Epithelial cell of proximal tubule (primary cell): ENCODE measurements around the gene WDR45B. TPM values are rescaled to one million over a fixed set of nuclear protein-coding genes. Genes with fewer than 3 reads are reported as not detected.

ENCODE experiments used
- DNase-seq: peaks from one replicate; pipeline ENCODE4 v3.0.0-alpha.2; 2011; ENCODE audit warnings: low read depth
- H3K4me3 ChIP-seq: 2 replicates; pipeline ENCODE4 v1.5.1; 2011; ENCODE audit warnings: low read depth, mild to moderate bottlenecking, low read length
- total RNA-seq: library from RNA; depleted of rRNA; stranded (reverse); fragments of >200 nt; gene quantifications from 2 replicates; pipeline ENCODE4 v1.2.3, GENCODE V29; 2015
- TF ChIP-seq, protein P1 (sequence below): conservative IDR thresholded peaks from 2 replicates; pipeline ENCODE4 v1.5.1; 2012; ENCODE audit warnings: low read depth, mild to moderate bottlenecking, low read length

Gene WDR45B
- total RNA-seq, 1 donor from 2014 or later: 81.3 TPM

DNA sequence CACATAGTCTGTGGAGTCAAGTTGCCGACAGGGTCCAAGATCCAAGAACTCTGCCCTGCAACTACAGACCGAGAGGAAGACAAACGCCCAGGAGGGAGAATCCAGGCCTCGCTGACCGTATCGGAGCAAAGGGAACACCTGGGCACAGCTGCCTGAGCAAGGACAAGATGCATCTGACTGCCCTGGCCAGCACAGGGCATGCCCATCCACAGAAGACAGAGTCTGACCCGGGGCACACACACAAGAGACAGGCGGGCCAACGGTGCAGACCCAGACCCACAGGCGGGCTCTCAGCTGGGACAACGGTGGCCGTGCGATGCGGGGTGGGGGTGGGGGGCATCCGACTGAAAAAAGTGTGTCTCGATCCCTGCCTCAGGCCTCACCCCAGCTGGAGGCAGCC lies 44.0 kb upstream of the WDR45B start:
- no peak overlapping the region for H3K4me3 ChIP-seq
- TF ChIP-seq, protein P1, sequence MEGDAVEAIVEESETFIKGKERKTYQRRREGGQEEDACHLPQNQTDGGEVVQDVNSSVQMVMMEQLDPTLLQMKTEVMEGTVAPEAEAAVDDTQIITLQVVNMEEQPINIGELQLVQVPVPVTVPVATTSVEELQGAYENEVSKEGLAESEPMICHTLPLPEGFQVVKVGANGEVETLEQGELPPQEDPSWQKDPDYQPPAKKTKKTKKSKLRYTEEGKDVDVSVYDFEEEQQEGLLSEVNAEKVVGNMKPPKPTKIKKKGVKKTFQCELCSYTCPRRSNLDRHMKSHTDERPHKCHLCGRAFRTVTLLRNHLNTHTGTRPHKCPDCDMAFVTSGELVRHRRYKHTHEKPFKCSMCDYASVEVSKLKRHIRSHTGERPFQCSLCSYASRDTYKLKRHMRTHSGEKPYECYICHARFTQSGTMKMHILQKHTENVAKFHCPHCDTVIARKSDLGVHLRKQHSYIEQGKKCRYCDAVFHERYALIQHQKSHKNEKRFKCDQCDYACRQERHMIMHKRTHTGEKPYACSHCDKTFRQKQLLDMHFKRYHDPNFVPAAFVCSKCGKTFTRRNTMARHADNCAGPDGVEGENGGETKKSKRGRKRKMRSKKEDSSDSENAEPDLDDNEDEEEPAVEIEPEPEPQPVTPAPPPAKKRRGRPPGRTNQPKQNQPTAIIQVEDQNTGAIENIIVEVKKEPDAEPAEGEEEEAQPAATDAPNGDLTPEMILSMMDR: no peak
- DNase-seq: no peak

DNA sequence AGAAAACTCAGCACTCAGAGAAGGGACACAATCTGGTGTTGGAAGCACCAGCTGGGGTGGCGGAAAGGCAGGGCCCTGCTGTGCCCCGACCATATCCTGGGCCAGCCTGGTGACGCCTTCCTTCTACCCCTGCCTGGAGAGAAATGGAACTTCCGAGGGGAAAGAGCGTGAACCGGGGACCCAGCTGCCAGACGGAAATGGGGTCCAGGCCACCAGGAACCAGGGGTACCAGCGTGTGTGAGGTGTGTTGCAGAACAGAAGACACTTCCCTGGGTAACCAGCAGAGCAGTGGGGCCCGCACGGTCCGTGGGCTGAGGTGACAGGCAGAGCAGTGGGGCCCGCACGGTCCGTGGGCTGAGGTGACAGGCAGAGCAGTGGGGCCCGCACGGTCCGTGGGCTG lies 43.5 kb upstream of the WDR45B start:
- TF ChIP-seq, protein P1: no peak
- no peak for DNase-seq

DNA sequence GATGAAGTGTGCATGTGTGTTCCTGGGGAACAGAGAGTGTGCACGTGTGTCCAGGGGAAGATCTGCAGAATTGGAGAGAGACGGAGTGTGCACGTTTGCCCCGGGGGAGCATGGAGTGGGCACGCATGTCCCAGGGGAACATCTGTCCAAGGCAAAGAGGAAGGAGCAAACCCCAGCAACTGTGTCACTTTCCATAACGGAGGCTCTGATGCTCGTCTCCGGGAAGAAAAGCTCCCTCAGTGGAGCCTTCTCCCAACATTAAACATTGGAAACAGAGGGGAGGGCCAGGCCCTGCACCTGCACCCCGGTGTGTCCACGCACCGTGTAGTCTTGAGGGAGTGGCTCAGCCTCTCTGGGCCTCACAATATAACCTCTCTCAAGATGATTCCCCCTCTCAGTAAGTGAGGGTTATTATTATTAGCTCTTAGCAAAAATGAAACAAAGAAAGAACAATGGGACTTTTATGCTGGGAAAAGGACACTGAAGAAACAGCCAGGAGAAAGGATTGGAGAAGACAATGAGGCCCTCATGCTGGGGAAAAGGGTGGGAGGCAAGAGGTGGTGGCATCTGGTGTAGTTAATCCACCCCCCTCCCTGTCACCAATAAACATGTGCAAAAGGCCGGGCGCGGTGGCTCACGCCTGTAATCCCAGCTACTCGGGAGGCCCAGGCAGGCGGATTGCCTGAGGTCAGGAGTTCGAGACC lies 42.7 kb upstream of the WDR45B start:
- H3K4me3 ChIP-seq: no peak overlapping the region
- no peak for DNase-seq
- TF ChIP-seq, protein P1: no peak

More for the DNA sequence above, 43.5 kb upstream of the WDR45B start:
- H3K4me3 ChIP-seq: no peak overlapping the region

DNA sequence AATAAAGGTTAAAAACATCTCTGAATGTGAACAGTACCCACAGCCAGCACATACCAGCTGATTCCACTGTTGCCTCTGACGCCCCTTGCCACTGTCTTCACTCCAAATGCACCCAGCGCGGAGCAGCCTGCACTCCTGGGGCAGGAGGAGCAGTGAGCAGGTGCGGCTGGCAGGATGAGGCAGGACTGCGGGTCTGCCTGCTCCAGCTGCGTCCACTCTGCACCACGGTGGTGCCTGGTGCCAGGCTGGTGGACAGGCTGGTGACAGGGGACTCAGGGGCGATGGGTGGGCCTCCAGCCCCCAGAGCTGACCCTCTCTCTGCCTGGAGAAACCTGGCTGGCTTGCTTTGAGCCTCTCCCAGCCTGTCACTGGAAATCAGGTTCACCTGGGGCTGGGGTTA lies 40.8 kb upstream of the WDR45B start:
- TF ChIP-seq, protein P1: no peak
- no peak for DNase-seq
- H3K4me3 ChIP-seq: no peak overlapping the region

DNA sequence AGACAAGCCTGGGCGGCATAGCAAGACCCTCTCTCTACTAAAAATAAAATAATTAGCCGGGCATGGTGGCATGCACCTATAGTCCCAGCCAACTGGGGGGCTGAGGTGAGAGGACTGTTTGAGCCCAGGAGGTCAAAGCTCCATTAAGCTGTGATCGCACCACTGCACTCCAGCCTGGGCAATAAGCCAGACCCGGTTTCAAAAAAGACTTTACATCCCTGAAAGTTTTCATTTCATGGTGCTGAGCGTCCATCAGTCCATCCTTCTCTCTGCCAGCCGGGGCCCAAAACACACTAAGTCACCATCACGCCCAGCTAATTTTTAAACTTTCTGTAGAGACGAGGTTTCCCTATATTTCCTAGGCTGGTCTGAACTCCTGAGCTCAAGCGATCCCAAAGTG lies 39.6 kb upstream of the WDR45B start:
- TF ChIP-seq, protein P1: no peak
- DNase-seq: no peak
- H3K4me3 ChIP-seq: peak overlapping the region; percentile 25

- TF ChIP-seq, protein P1: no peak
- DNase-seq: peak; percentile 90
- H3K4me3 ChIP-seq: peak overlapping the region; percentile 25
These were observed 39.2 kb upstream of the WDR45B start for GRCh38 chr17:82687375-82687861.
